B cell (primary cell): Measurements from ENCODE around the gene NAIF1. TPM values are rescaled to one million over a fixed set of nuclear protein-coding genes. Genes with fewer than 3 reads are reported as not detected.

ENCODE experiments used
- ATAC-seq: fragments of 200-7000 bp; cut with Tn5 transposase; one replicate; pipeline ENCODE4 v1.10.0; 2021; ENCODE audit warnings: low read depth, mild to moderate bottlenecking, moderate number of reproducible peaks, moderate library complexity
- CTCF ChIA-PET: fragments of 350-600 bp; sonication (Branson Sonifier 250); formaldehyde crosslinking; loops from one replicate; lab custom pipeline; 2021; ENCODE audit warnings: antibody characterized with exemption, inconsistent platforms; lab: Charles Lee
- POLR2A ChIA-PET: fragments of 350-600 bp; sonication (Branson Sonifier 250); formaldehyde crosslinking; loops from one replicate; lab custom pipeline; 2021; ENCODE audit warnings: antibody characterized with exemption; lab: Charles Lee
- DNase-seq: peaks from one replicate; pipeline ENCODE4 v3.0.0; 2013
- H2AFZ ChIP-seq: 2 replicates; pipeline ENCODE4 v1.6.1; 2012; ENCODE audit warnings: mild to moderate bottlenecking, low read depth, low read length; ENCODE audit not compliant: insufficient read depth, poor library complexity, severe bottlenecking
- H3K27ac ChIP-seq, 2 donors: 1 replicate in 1 of 2; 2 replicates in 1 of 2; pipeline ENCODE4 v1.5.1; 2012 to 2013; ENCODE audit warnings: low read length in 2 of 2, mild to moderate bottlenecking in 2 of 2, moderate library complexity in 1 of 2
- H3K27me3 ChIP-seq, 4 experiments: fragments of 200-600 bp in 1 of 4; sonication (generic) in 1 of 4; replicated peaks in 1 of 4; 1 replicate in 2 of 4; 2 replicates in 2 of 4; pipeline versions ENCODE4 v1.6.1 to v1.7.0; 2013 to 2016; ENCODE audit warnings: low read length in 3 of 4, mild to moderate bottlenecking in 2 of 4, mixed read lengths in 1 of 4, moderate library complexity in 1 of 4; ENCODE audit not compliant: insufficient read depth in 4 of 4, control insufficient read depth in 3 of 4; ENCODE audit errors: control extremely low read depth in 1 of 4
- H3K36me3 ChIP-seq, 2 experiments: replicated peaks in 1 of 2; 1 replicate in 1 of 2; 2 replicates in 1 of 2; pipeline versions ENCODE4 v1.6.1 to v1.7.1; 2013; ENCODE audit warnings: low read length in 1 of 2; ENCODE audit not compliant: insufficient read depth in 2 of 2, control insufficient read depth in 1 of 2; ENCODE audit errors: control extremely low read depth in 1 of 2, extremely low read depth in 1 of 2
- H3K4me1 ChIP-seq, 2 donors: fragments of 200-600 bp in 1 of 2; sonication (generic) in 1 of 2; 1 replicate in 1 of 2; 2 replicates in 1 of 2; pipeline versions ENCODE4 v1.5.1 to v1.6.1; 2013 to 2017; ENCODE audit warnings: low read length in 2 of 2; ENCODE audit not compliant: control insufficient read depth in 2 of 2, insufficient read depth in 2 of 2
- H3K4me2 ChIP-seq: replicated peaks from 2 replicates; pipeline ENCODE3; 2012; ENCODE audit warnings: mild to moderate bottlenecking, low read depth, low read length; ENCODE audit not compliant: poor library complexity, severe bottlenecking
- H3K4me3 ChIP-seq, 5 experiments: fragments of 200-600 bp in 1 of 5; sonication (generic) in 1 of 5; 1 replicate in 3 of 5; 2 replicates in 2 of 5; pipeline versions ENCODE4 v1.5.1 to v1.7.0; 2011 to 2016; ENCODE audit warnings: low read length in 4 of 5, mild to moderate bottlenecking in 4 of 5, low read depth in 2 of 5, control low read depth in 1 of 5, moderate library complexity in 1 of 5; ENCODE audit not compliant: insufficient read depth in 1 of 5; ENCODE audit errors: control extremely low read depth in 1 of 5, extremely low read depth in 1 of 5
- H3K79me2 ChIP-seq: fragments of 200-600 bp; sonication (generic); one replicate; pipeline ENCODE4 v1.6.0; 2016; ENCODE audit warnings: low read length; ENCODE audit not compliant: control insufficient read depth, insufficient read depth
- H3K9ac ChIP-seq: fragments of 200-600 bp; sonication (generic); 2 replicates; pipeline ENCODE4 v1.6.1; 2017; ENCODE audit warnings: mild to moderate bottlenecking, low read length, moderate library complexity
- H3K9me3 ChIP-seq, 3 donors: one replicate each; pipeline versions ENCODE4 v1.6.1 to v1.7.1; 2013; ENCODE audit warnings: low read length in 2 of 3; ENCODE audit not compliant: control insufficient read depth in 2 of 3, insufficient read depth in 1 of 3; ENCODE audit errors: control extremely low read depth in 1 of 3
- H4K20me1 ChIP-seq: 2 replicates; pipeline ENCODE4 v1.6.0; 2012; ENCODE audit warnings: mild to moderate bottlenecking, low read length; ENCODE audit not compliant: insufficient read depth, control insufficient read depth, poor library complexity, severe bottlenecking
- H3K27ac Mint-ChIP-seq: one replicate; pipeline ENCODE4 v1.8.0; 2021; ENCODE audit warnings: mixed read lengths
- H3K27me3 Mint-ChIP-seq: one replicate; pipeline ENCODE4 v1.8.0; 2021; ENCODE audit warnings: mixed read lengths
- H3K4me1 Mint-ChIP-seq: one replicate; pipeline ENCODE4 v1.8.0; 2021; ENCODE audit warnings: mixed read lengths
- H3K4me3 Mint-ChIP-seq: one replicate; pipeline ENCODE4 v1.8.0; 2021; ENCODE audit warnings: mixed read lengths
- H3K9me3 Mint-ChIP-seq: one replicate; pipeline ENCODE4 v1.8.0; 2022; ENCODE audit warnings: mixed read lengths; ENCODE audit not compliant: insufficient read depth
- EZH2 ChIP-seq: IDR thresholded peaks from 2 replicates; pipeline ENCODE4 v1.6.1; 2012; ENCODE audit warnings: borderline replicate concordance, low read depth, mild to moderate bottlenecking, moderate library complexity, low read length; ENCODE audit not compliant: insufficient read depth, poor library complexity, severe bottlenecking
- WGBS: methylation state at CpG from one replicate; pipeline ENCODE4 v1.1.5; 2013; ENCODE audit warnings: missing lambda C conversion rate; ENCODE audit not compliant: insufficient coverage; 5-methylcytosine and 5-hydroxymethylcytosine counted together
- intact Hi-C: fragments of 100-400 bp; cut with micrococcal nuclease; formaldehyde crosslinking; loops from one replicate; pipeline ENCODE4 v1.10.0; 2022
- polyA plus RNA-seq: library from polyadenylated mRNA; depleted of rRNA; stranded (reverse); fragments of >200 nt; gene quantifications from 2 replicates; pipeline ENCODE4 v1.2.3, GENCODE V29; 2012
- total RNA-seq, 2 donors: library from RNA; stranded (reverse); fragments of 120-200 nt in 1 of 2; gene quantifications; 1 replicate in 1 of 2; 2 replicates in 1 of 2; pipeline versions ENCODE4 v1.2.3 to v1.2.4, GENCODE V29; 2013 to 2022
- TF ChIP-seq, protein P1 (sequence below): fragments of 200-600 bp; IDR thresholded peaks from one replicate; pipeline ENCODE4 v1.8.0; 2022; ENCODE audit warnings: antibody characterized with exemption, mild to moderate bottlenecking

NAIF1 gene
- total and polyA plus RNA-seq, 2 donors (not counting 1 experiment from before 2014, with no cell fraction given), result 11.4 to 16.6 TPM

DNA sequence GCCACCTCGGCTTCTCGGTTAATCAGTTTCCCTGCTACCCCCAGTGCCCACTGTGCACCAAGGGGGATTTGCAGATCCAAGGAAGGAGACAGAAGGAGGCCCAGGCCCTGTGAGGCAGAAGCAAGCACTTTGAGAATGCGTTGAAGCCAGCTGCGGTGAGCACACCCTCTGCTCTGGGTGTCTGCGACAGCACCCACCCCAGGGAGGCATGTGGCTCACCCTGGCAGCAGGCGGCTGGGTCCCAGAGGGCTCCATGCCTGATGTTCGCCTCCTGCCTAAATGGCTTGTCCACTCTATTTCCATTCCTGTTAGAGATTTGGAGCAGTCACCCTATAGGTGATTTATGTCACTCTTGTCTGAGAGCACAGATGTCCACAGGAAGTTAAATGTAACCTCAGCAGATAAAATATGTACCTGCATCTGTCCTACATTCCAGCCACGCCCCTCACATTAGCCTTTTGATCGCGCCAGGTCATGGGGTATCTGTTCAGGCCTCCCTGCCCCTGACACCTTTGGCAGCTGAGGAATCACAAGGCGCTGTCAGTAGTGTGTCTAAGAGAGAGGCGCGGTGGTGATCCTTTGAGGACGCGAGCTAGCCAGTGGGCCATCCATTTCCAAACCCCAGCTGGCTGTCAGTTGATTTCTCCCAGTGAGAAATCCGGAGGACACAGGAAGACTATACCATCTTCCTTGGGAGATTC is 32.3 kb upstream of the NAIF1 start:
- H3K4me1 ChIP-seq, result peaks cover 12 to 22% of the 10 kb centered on the region in 2 donors
- ChIA-PET POLR2A (no interaction called here), CTCF (interaction anchor here (0.6 to 1.0 kb wide), 2 partner anchors 11 to 17 kb away, joined by 3 read pairs; no protein-coding TSS in a partner anchor)
- DNase-seq, result no peak
- Mint-ChIP-seq H3K4me3 (no peak overlapping the region), H3K27me3 (no peaks in the 10 kb centered on the region), H3K4me1 (peaks cover 25% of the 10 kb centered on the region), H3K27ac (no peak overlapping the region), H3K9me3 (no peaks in the 10 kb centered on the region)
- ATAC-seq, result no peak
- peaks cover 0 to 31% of the 10 kb centered on the region in 2 experiments for H3K36me3 ChIP-seq
- peaks cover 65% of the 10 kb centered on the region for H3K79me2 ChIP-seq
- no peak overlapping the region for H3K4me3 ChIP-seq
- no peaks in the 10 kb centered on the region for H3K9me3 ChIP-seq
- H3K27me3 ChIP-seq, result no peaks in the 10 kb centered on the region
- H3K9ac ChIP-seq, result no peak overlapping the region
- H3K27ac ChIP-seq, result no peak overlapping the region
- intact Hi-C loops, result no loop called here
- 96% methylated on average over 12 of the region's 16 CpGs for WGBS
- no peak for TF ChIP-seq EZH2
- TF ChIP-seq, protein P1, sequence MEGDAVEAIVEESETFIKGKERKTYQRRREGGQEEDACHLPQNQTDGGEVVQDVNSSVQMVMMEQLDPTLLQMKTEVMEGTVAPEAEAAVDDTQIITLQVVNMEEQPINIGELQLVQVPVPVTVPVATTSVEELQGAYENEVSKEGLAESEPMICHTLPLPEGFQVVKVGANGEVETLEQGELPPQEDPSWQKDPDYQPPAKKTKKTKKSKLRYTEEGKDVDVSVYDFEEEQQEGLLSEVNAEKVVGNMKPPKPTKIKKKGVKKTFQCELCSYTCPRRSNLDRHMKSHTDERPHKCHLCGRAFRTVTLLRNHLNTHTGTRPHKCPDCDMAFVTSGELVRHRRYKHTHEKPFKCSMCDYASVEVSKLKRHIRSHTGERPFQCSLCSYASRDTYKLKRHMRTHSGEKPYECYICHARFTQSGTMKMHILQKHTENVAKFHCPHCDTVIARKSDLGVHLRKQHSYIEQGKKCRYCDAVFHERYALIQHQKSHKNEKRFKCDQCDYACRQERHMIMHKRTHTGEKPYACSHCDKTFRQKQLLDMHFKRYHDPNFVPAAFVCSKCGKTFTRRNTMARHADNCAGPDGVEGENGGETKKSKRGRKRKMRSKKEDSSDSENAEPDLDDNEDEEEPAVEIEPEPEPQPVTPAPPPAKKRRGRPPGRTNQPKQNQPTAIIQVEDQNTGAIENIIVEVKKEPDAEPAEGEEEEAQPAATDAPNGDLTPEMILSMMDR, result no peak
- H2AFZ ChIP-seq, result no peak overlapping the region
- H3K4me2 ChIP-seq, result no peak overlapping the region
- H4K20me1 ChIP-seq, result peaks cover 55% of the 10 kb centered on the region
